Panc1 (cell line): ENCODE data around the gene RPL10A.

Experiments used
- CTCF ChIP-seq: fragments of 450-650 bp; IDR thresholded peaks from 2 replicates; pipeline ENCODE4 v1.5.1; 2017; ENCODE audit warnings: mild to moderate bottlenecking
- POLR2AphosphoS5 ChIP-seq: IDR thresholded peaks from 2 replicates; pipeline ENCODE4 v1.6.1; 2012; ENCODE audit warnings: mild to moderate bottlenecking, low read depth, low read length, moderate library complexity
- REST ChIP-seq, 2 experiments: IDR thresholded peaks; 2 replicates each; pipeline ENCODE4 v1.6.1; 2011 to 2012; ENCODE audit warnings: low read depth in 2 of 2, control low read depth in 1 of 2, low read length in 1 of 2, mild to moderate bottlenecking in 1 of 2, moderate library complexity in 1 of 2; ENCODE audit not compliant: insufficient read depth in 1 of 2

- TF ChIP-seq CTCF: no peak
- TF ChIP-seq REST (IDR thresholded peaks at IDR 0.05; ENCODE audit: insufficient read depth in 1 of 2, low read depth in 2 of 2, low read length in 1 of 2): no peak
- no peak for TF ChIP-seq POLR2AphosphoS5
Measured at GRCh38 chr6:35488517-35488862, 20.3 kb downstream of the RPL10A start.
